Measurements from ENCODE around the gene JARID2.

The JARID2 gene

GRCh38 chr6:15473741-15474161 is 227.9 kb downstream of the JARID2 start:
- Histone ChIP-seq H3K9me3 (ENCODE audit: severe bottlenecking) (no peaks in the 10 kb centered on the region), H3K27ac (ENCODE audit: poor library complexity, severe bottlenecking) (peak overlapping the region; percentile 76), H3K4me3 (ENCODE audit: severe bottlenecking) (no peak overlapping the region), H3K27me3 (ENCODE audit: insufficient read depth, poor library complexity, severe bottlenecking) (no peaks in the 10 kb centered on the region), H3K36me3 (ENCODE audit: low read depth) (peaks cover 13% of the 10 kb centered on the region), H3K4me1 (ENCODE audit: insufficient read depth, poor library complexity, severe bottlenecking) (peaks cover 18% of the 10 kb centered on the region)
- peak; percentile 67 for ATAC-seq (ENCODE audit: low read depth)
- no peak for TF ChIP-seq CTCF (IDR thresholded peaks at IDR 0.05; ENCODE audit: poor library complexity, severe bottlenecking)
- no peak for DNase-seq (ENCODE audit: low spot score)

GRCh38 chr6:15474196-15474595 is 228.3 kb downstream of the JARID2 start:
- H3K4me3 ChIP-seq (ENCODE audit: severe bottlenecking): no peak overlapping the region
- H3K4me1 ChIP-seq (ENCODE audit: insufficient read depth, poor library complexity, severe bottlenecking): peaks cover 21% of the 10 kb centered on the region
- H3K36me3 ChIP-seq (ENCODE audit: low read depth): peaks cover 11% of the 10 kb centered on the region
- H3K27me3 ChIP-seq (ENCODE audit: insufficient read depth, poor library complexity, severe bottlenecking): no peaks in the 10 kb centered on the region
- ATAC-seq (ENCODE audit: low read depth) (peak; percentile 45), DNase-seq (ENCODE audit: low spot score) (no peak)
- no peak for TF ChIP-seq CTCF (IDR thresholded peaks at IDR 0.05; ENCODE audit: poor library complexity, severe bottlenecking)
- H3K27ac ChIP-seq (ENCODE audit: poor library complexity, severe bottlenecking): peak overlapping the region; percentile 76
- no peaks in the 10 kb centered on the region for H3K9me3 ChIP-seq (ENCODE audit: severe bottlenecking)

- ATAC-seq (ENCODE audit: low read depth): no peak
- TF ChIP-seq CTCF (IDR thresholded peaks at IDR 0.05; ENCODE audit: poor library complexity, severe bottlenecking): no peak
- DNase-seq (ENCODE audit: low spot score): no peak
- H3K36me3 ChIP-seq (ENCODE audit: low read depth): peaks cover 11% of the 10 kb centered on the region
- no peaks in the 10 kb centered on the region for H3K9me3 ChIP-seq (ENCODE audit: severe bottlenecking)
- H3K4me1 ChIP-seq (ENCODE audit: insufficient read depth, poor library complexity, severe bottlenecking): peaks cover 29% of the 10 kb centered on the region
- no peaks in the 10 kb centered on the region for H3K27me3 ChIP-seq (ENCODE audit: insufficient read depth, poor library complexity, severe bottlenecking)
- no peak overlapping the region for H3K27ac ChIP-seq (ENCODE audit: poor library complexity, severe bottlenecking)
- no peak overlapping the region for H3K4me3 ChIP-seq (ENCODE audit: severe bottlenecking)
Measured at GRCh38 chr6:15475261-15475660, 229.4 kb downstream of the JARID2 start.

- no peak overlapping the region for H3K4me3 ChIP-seq (ENCODE audit: severe bottlenecking)
- peaks cover 30% of the 10 kb centered on the region for H3K4me1 ChIP-seq (ENCODE audit: insufficient read depth, poor library complexity, severe bottlenecking)
- no peak overlapping the region for H3K27ac ChIP-seq (ENCODE audit: poor library complexity, severe bottlenecking)
- H3K36me3 ChIP-seq (ENCODE audit: low read depth): peaks cover 7% of the 10 kb centered on the region
- no peak for DNase-seq (ENCODE audit: low spot score)
- no peak for ATAC-seq (ENCODE audit: low read depth)
- H3K27me3 ChIP-seq (ENCODE audit: insufficient read depth, poor library complexity, severe bottlenecking): no peaks in the 10 kb centered on the region
- no peak for TF ChIP-seq CTCF (IDR thresholded peaks at IDR 0.05; ENCODE audit: poor library complexity, severe bottlenecking)
- no peaks in the 10 kb centered on the region for H3K9me3 ChIP-seq (ENCODE audit: severe bottlenecking)
Measured at GRCh38 chr6:15475872-15476271, 230.0 kb downstream of the JARID2 start.

- no peak for TF ChIP-seq CTCF (IDR thresholded peaks at IDR 0.05; ENCODE audit: poor library complexity, severe bottlenecking)
- peaks cover 30% of the 10 kb centered on the region for H3K4me1 ChIP-seq (ENCODE audit: insufficient read depth, poor library complexity, severe bottlenecking)
- no peaks in the 10 kb centered on the region for H3K27me3 ChIP-seq (ENCODE audit: insufficient read depth, poor library complexity, severe bottlenecking)
- no peaks in the 10 kb centered on the region for H3K9me3 ChIP-seq (ENCODE audit: severe bottlenecking)
- peaks cover 7% of the 10 kb centered on the region for H3K36me3 ChIP-seq (ENCODE audit: low read depth)
- peak overlapping the region; percentile 2 for H3K27ac ChIP-seq (ENCODE audit: poor library complexity, severe bottlenecking)
- H3K4me3 ChIP-seq (ENCODE audit: severe bottlenecking): no peak overlapping the region
- ATAC-seq (ENCODE audit: low read depth): no peak
- no peak for DNase-seq (ENCODE audit: low spot score)
Measured at GRCh38 chr6:15476631-15477380, 230.9 kb downstream of the JARID2 start.
